Ishikawa (cell line): Measurements from ENCODE around the gene USP30.

Experiments used
- CEBPB ChIP-seq: IDR thresholded peaks from 2 replicates; pipeline ENCODE4 v1.6.1; 2012
- CREB1 ChIP-seq: IDR thresholded peaks from 2 replicates; pipeline ENCODE4 v1.6.1; 2012; ENCODE audit warnings: low read depth
- EGR1 ChIP-seq: IDR thresholded peaks from 2 replicates; pipeline ENCODE4 v1.6.1; 2012
- EP300 ChIP-seq: IDR thresholded peaks from 2 replicates; pipeline ENCODE4 v1.6.1; 2012; ENCODE audit warnings: borderline replicate concordance
- FOXM1 ChIP-seq: IDR thresholded peaks from 2 replicates; pipeline ENCODE4 v1.6.1; 2012; ENCODE audit warnings: low read depth, borderline replicate concordance
- NFIC ChIP-seq: IDR thresholded peaks from 2 replicates; pipeline ENCODE4 v1.6.1; 2012
- RAD21 ChIP-seq: IDR thresholded peaks from 2 replicates; pipeline ENCODE4 v1.6.1; 2012; ENCODE audit warnings: low read depth
- TAF1 ChIP-seq: IDR thresholded peaks from 2 replicates; pipeline ENCODE4 v1.6.1; 2012; ENCODE audit warnings: low read depth, mild to moderate bottlenecking
- TCF12 ChIP-seq: IDR thresholded peaks from 2 replicates; pipeline ENCODE4 v1.6.1; 2012; ENCODE audit warnings: low read depth
- TEAD4 ChIP-seq: IDR thresholded peaks from 2 replicates; pipeline ENCODE4 v1.6.1; 2012
- YY1 ChIP-seq: IDR thresholded peaks from 2 replicates; pipeline ENCODE4 v1.6.1; 2012; ENCODE audit warnings: low read depth
- ZBTB7A ChIP-seq: IDR thresholded peaks from 2 replicates; pipeline ENCODE4 v1.6.1; 2012; ENCODE audit warnings: low read depth
- TF ChIP-seq, protein P1 (sequence below): IDR thresholded peaks from 2 replicates; pipeline ENCODE4 v1.6.1; 2012
- TF ChIP-seq, protein P2 (sequence below): IDR thresholded peaks from 2 replicates; pipeline ENCODE4 v1.6.1; 2012
- TF ChIP-seq, protein P3 (sequence below): IDR thresholded peaks from 2 replicates; pipeline ENCODE4 v1.6.1; 2012; ENCODE audit warnings: low read depth, mild to moderate bottlenecking

Gene USP30

DNA sequence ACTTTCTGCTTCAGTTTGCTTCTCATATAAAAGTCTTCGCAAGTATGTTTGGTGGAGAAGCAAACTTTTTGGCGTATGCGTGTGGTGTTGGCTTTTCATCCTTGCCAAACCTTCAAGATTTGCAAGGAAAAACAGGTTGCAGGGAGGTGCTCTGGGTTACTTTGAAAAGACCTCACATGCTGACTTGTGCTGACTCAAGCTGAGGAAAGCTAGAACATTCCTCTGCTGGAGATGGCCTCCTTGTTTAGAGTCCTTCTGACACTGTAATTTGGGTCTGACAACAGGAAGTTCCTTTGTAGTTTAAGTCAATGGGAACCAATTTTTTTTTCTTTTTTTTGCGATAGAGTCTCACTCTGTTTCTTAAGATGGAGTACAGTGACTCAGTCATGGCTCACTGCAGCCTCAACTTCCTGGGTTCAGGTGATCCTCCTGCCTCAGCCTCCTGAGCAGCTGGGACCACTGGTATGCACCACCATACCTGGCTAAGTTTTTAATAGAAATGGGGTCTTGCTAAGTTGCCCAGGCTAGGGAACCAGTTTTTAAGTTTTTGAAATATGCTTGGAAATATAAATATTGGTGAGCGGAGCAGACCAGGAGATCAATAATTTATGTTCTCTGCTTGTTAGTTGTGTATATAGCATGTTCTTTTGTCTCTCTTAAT, 61.4 kb downstream of the USP30 start:
- TF ChIP-seq EP300 = no peak

DNA sequence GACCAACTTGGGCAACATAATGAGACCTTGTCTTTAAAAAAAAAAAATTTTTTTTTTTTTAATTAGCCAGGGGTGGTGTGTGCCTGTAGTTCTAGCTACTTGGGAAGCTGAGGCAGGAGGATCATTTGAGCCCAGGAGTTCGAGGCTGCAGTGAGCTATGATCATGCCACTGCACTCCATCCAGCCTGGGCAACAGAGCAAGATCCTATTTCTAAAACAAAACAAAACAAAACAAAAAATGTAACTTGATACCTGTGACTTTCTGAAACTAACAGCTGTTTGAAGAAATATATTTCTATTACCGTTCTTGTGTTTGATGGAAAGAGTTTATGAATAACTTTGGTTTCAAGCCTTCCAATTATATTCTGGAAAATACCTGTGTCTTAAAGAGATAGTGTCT, 62.3 kb downstream of the USP30 start:
- TF ChIP-seq NFIC (no peak), YY1 (no peak), CREB1 (no peak), RAD21 (no peak), TEAD4 (no peak), TAF1 (no peak), ZBTB7A (no peak), TCF12 (no peak), EGR1 (no peak), FOXM1 (no peak), EP300 (no peak), CEBPB (no peak)
- TF ChIP-seq, protein P1, sequence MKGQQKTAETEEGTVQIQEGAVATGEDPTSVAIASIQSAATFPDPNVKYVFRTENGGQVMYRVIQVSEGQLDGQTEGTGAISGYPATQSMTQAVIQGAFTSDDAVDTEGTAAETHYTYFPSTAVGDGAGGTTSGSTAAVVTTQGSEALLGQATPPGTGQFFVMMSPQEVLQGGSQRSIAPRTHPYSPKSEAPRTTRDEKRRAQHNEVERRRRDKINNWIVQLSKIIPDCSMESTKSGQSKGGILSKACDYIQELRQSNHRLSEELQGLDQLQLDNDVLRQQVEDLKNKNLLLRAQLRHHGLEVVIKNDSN = no peak
- TF ChIP-seq, protein P2, sequence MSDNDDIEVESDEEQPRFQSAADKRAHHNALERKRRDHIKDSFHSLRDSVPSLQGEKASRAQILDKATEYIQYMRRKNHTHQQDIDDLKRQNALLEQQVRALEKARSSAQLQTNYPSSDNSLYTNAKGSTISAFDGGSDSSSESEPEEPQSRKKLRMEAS = no peak
- TF ChIP-seq, protein P3, sequence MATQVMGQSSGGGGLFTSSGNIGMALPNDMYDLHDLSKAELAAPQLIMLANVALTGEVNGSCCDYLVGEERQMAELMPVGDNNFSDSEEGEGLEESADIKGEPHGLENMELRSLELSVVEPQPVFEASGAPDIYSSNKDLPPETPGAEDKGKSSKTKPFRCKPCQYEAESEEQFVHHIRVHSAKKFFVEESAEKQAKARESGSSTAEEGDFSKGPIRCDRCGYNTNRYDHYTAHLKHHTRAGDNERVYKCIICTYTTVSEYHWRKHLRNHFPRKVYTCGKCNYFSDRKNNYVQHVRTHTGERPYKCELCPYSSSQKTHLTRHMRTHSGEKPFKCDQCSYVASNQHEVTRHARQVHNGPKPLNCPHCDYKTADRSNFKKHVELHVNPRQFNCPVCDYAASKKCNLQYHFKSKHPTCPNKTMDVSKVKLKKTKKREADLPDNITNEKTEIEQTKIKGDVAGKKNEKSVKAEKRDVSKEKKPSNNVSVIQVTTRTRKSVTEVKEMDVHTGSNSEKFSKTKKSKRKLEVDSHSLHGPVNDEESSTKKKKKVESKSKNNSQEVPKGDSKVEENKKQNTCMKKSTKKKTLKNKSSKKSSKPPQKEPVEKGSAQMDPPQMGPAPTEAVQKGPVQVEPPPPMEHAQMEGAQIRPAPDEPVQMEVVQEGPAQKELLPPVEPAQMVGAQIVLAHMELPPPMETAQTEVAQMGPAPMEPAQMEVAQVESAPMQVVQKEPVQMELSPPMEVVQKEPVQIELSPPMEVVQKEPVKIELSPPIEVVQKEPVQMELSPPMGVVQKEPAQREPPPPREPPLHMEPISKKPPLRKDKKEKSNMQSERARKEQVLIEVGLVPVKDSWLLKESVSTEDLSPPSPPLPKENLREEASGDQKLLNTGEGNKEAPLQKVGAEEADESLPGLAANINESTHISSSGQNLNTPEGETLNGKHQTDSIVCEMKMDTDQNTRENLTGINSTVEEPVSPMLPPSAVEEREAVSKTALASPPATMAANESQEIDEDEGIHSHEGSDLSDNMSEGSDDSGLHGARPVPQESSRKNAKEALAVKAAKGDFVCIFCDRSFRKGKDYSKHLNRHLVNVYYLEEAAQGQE = no peak

DNA sequence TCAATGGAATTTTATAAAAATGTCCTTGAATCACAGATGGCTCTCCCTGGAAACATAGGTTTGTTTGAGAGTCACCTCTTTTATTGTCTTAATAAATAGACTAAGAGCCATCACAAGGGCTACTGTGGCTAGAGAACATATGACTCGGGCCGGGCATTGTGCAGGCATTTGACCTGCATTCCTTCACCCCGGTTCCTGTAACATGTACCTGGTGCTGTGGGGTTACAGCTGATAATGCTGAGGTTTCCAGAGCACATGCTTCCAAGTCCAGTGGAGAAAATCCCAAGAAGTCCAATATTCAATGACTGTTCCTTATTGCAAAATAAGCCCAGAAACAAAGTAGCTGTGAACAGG, 63.0 kb downstream of the USP30 start:
- TF ChIP-seq FOXM1 (no peak), EGR1 (no peak), EP300 (no peak), TAF1 (no peak), TCF12 (no peak), NFIC (no peak), CEBPB (no peak), ZBTB7A (no peak), YY1 (no peak), TEAD4 (no peak), CREB1 (no peak)
- TF ChIP-seq, protein P1 = no peak
- TF ChIP-seq, protein P2 = no peak
- TF ChIP-seq, protein P3 = no peak

DNA sequence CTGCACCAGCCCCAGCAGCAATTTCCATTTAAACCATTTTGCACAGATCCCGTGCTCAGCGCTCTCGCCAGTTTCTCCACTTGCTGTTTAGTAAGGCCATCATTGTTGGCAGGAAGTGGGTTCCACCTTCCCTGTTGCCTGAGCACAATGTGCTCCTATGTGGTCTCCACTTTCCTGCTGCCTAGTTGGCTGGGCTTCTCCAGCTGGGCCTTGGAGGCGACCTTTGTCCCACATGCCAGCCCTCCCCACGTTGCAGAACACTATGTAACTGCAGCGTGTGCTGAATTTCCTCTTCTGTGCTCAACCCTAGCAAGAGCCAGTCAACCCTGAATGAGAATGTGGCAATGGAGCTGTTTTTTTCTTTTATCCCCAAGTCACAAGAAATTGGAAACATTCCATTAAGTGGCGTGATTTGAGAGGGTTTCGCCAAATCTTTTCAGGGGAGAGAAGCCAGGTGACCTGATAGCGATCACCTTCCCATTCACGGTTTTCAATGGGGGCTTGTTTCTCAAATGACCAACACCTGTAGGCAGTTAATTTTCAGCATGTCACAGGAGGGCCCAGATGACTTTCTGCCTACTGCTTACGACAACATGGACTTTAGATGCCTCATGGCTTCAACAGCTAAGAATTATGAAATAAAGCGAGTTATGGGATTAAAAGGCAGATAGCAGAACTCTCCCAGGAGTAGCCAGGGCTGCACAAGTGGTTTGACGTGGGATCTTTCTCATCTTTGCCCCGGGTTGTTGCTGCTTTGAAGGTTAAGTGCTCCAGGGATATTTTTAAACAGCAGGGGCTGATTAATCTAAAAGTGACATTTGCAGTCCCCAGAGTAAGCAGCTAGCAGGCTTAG, 63.6 kb downstream of the USP30 start, which contains the start of gene ACACB:
TSS of gene ACACB (plus strand) at position 830 of the 853 bp plus-strand sequence. CDS start 22,819 bp downstream, outside the sequence.
- TF ChIP-seq YY1 (no peak), NFIC (no peak), TAF1 (no peak), TEAD4 (no peak), RAD21 (no peak), FOXM1 (no peak), CREB1 (no peak), ZBTB7A (no peak), EP300 (no peak), CEBPB (no peak), EGR1 (no peak), TCF12 (no peak)
- TF ChIP-seq, protein P2 = no peak
- TF ChIP-seq, protein P3 = no peak
- TF ChIP-seq, protein P1 = no peak
